ENCODE data around the gene GALM. TPM values are rescaled to one million over a fixed set of nuclear protein-coding genes. Genes with fewer than 3 reads are reported as not detected.

Gene GALM
- total RNA-seq, 1 donor from 2014 or later, result 1.0 TPM

DNA sequence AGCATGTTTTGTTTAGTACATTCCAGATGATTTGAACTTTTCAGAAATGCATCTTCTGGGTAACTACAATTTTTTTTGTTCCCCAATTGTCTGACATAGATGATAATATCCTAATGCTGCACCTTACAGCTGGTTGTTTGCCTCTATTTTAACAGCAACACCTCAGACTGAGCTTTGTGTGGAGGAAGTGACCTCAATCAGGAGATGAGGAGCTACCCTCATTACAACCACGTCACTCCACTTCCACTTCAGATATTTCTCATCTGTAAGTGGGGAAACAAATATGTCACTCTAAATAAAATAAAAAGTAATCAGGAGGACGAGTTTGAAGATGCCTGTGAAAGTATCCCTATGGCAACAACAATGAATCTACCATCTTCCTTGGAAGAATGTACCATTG is 97.3 kb downstream of the GALM start:
- Mint-ChIP-seq H3K9me3 (ENCODE audit: unreplicated experiment) (peaks cover 2% of the 10 kb centered on the region), H3K27me3 (ENCODE audit: unreplicated experiment) (peaks cover 2% of the 10 kb centered on the region), H3K4me1 (ENCODE audit: low read depth, unreplicated experiment) (no peaks in the 10 kb centered on the region), H3K27ac (ENCODE audit: unreplicated experiment) (no peak overlapping the region), H3K36me3 (ENCODE audit: unreplicated experiment) (no peaks in the 10 kb centered on the region), H3K4me3 (ENCODE audit: unreplicated experiment) (no peak overlapping the region)
- DNase-seq, result no peak
- TF ChIP-seq, protein P1, sequence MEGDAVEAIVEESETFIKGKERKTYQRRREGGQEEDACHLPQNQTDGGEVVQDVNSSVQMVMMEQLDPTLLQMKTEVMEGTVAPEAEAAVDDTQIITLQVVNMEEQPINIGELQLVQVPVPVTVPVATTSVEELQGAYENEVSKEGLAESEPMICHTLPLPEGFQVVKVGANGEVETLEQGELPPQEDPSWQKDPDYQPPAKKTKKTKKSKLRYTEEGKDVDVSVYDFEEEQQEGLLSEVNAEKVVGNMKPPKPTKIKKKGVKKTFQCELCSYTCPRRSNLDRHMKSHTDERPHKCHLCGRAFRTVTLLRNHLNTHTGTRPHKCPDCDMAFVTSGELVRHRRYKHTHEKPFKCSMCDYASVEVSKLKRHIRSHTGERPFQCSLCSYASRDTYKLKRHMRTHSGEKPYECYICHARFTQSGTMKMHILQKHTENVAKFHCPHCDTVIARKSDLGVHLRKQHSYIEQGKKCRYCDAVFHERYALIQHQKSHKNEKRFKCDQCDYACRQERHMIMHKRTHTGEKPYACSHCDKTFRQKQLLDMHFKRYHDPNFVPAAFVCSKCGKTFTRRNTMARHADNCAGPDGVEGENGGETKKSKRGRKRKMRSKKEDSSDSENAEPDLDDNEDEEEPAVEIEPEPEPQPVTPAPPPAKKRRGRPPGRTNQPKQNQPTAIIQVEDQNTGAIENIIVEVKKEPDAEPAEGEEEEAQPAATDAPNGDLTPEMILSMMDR (IDR thresholded peaks at IDR 0.05; ENCODE audit: partially characterized antibody, unreplicated experiment), result no peak

DNA sequence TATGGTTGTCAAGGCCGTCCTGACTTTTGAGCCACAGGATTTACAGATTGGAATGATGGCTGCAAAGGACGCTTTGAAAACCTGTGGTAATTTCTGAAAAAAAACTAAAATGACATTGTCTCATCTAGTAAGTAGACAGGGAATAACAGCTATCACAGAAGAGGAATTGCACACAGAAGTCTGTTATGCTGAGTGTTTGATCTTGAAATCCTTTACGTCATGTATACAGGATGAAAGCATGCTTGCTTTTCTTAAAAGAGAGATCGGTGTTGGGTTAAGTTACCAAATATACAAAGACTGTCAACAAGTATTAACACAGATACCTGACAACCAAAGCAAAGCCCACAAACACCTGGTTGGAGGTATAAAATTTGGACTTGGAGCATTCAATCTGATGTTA is 97.8 kb downstream of the GALM start:
- no peak for DNase-seq
- Mint-ChIP-seq H3K36me3 (ENCODE audit: unreplicated experiment) (no peaks in the 10 kb centered on the region), H3K4me3 (ENCODE audit: unreplicated experiment) (no peak overlapping the region), H3K9me3 (ENCODE audit: unreplicated experiment) (peaks cover 2% of the 10 kb centered on the region), H3K27me3 (ENCODE audit: unreplicated experiment) (peaks cover 2% of the 10 kb centered on the region), H3K27ac (ENCODE audit: unreplicated experiment) (no peak overlapping the region), H3K4me1 (ENCODE audit: low read depth, unreplicated experiment) (no peaks in the 10 kb centered on the region)
- TF ChIP-seq, protein P1 (IDR thresholded peaks at IDR 0.05; ENCODE audit: partially characterized antibody, unreplicated experiment), result no peak

DNA sequence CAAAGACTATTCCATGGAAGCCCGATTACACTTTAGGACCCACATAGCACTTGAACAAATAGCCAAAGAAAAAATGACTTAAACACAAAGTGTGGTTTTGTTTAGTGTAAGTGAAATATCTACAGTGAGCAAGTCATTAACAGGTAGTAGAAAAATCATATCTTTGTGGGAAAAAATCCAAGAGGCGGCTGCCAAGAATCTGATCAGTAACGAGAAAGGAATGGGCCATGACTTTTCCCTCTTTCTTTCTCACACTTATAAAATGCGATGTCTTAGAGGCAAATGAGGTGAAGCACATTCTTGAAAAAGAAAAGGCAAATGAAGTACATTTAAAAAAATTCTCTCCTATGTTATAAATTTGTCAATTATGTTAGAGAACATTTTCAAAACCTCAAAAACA is 99.2 kb downstream of the GALM start:
- no peaks in the 10 kb centered on the region for H3K36me3 Mint-ChIP-seq (ENCODE audit: unreplicated experiment)
- H3K9me3 Mint-ChIP-seq (ENCODE audit: unreplicated experiment), result peaks cover 2% of the 10 kb centered on the region
- H3K27ac Mint-ChIP-seq (ENCODE audit: unreplicated experiment), result no peak overlapping the region
- H3K4me3 Mint-ChIP-seq (ENCODE audit: unreplicated experiment), result no peak overlapping the region
- no peaks in the 10 kb centered on the region for H3K4me1 Mint-ChIP-seq (ENCODE audit: low read depth, unreplicated experiment)
- no peak for DNase-seq
- TF ChIP-seq, protein P1 (IDR thresholded peaks at IDR 0.05; ENCODE audit: partially characterized antibody, unreplicated experiment), result no peak
- peaks cover 2% of the 10 kb centered on the region for H3K27me3 Mint-ChIP-seq (ENCODE audit: unreplicated experiment)

DNA sequence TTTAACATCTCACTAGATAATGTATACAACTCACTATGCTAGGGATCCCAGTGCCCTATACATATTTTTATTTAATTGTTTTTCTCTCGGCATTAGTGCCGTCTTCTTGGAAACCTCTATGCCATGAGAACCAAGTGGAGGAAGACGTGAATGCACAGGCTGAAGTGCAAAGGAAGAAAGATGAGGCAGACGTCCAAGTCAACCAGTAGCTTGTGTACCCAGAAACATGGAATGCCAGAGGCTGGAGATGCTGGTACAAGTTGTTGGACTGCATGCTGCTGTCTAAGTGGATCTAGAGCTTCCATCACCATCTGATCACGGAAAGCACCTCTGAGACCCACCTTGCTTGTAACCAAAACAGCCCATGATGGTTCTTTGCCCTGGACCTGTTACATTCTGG is 99.6 kb downstream of the GALM start:
- Mint-ChIP-seq H3K36me3 (ENCODE audit: unreplicated experiment) (no peaks in the 10 kb centered on the region), H3K27ac (ENCODE audit: unreplicated experiment) (no peak overlapping the region), H3K27me3 (ENCODE audit: unreplicated experiment) (peaks cover 2% of the 10 kb centered on the region), H3K4me1 (ENCODE audit: low read depth, unreplicated experiment) (no peaks in the 10 kb centered on the region), H3K4me3 (ENCODE audit: unreplicated experiment) (no peak overlapping the region), H3K9me3 (ENCODE audit: unreplicated experiment) (no peaks in the 10 kb centered on the region)
- no peak for DNase-seq
- TF ChIP-seq, protein P1 (IDR thresholded peaks at IDR 0.05; ENCODE audit: partially characterized antibody, unreplicated experiment), result no peak

DNA sequence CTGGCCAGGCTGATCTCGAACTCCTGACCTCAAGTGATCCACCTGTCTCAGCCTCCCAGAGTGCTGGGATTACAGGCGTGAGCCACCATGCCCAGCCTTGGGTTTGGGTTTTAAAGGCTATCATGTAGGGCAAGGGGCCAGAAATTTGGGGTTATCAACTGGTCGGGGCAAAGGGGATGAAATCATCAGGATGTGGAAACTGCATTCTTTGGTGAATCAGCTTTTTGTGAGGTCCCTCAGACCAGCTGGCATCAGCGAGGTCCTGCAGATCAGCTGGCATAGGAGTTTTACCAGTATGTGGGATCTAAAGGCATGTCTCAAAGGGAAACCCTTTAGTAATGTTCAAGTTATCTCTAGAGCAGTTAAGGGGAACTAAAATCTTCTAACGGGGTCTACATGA is 105.7 kb downstream of the GALM start:
- H3K36me3 Mint-ChIP-seq (ENCODE audit: unreplicated experiment), result no peaks in the 10 kb centered on the region
- H3K27me3 Mint-ChIP-seq (ENCODE audit: unreplicated experiment), result peaks cover 4% of the 10 kb centered on the region
- TF ChIP-seq, protein P1 (IDR thresholded peaks at IDR 0.05; ENCODE audit: partially characterized antibody, unreplicated experiment), result no peak
- H3K4me1 Mint-ChIP-seq (ENCODE audit: low read depth, unreplicated experiment), result no peaks in the 10 kb centered on the region
- H3K4me3 Mint-ChIP-seq (ENCODE audit: unreplicated experiment), result no peak overlapping the region
- H3K27ac Mint-ChIP-seq (ENCODE audit: unreplicated experiment), result no peak overlapping the region
- peaks cover 2% of the 10 kb centered on the region for H3K9me3 Mint-ChIP-seq (ENCODE audit: unreplicated experiment)
- no peak for DNase-seq
